ENCODE data around the gene APBA3. TPM values are rescaled to one million over a fixed set of nuclear protein-coding genes. Genes with fewer than 3 reads are reported as not detected.

The APBA3 gene
- total and polyA plus RNA-seq, 8 donors, result 6.7 to 27.1 (median 10.5) TPM

- WGBS, 2 donors, result 88 to 93% methylated on average over 20 of the region's 20 CpGs
Measured at GRCh38 chr19:3733549-3734309, 27.8 kb downstream of the APBA3 start.

GRCh38 chr19:3732108-3732507, 29.4 kb downstream of the APBA3 start:
- no peak for ATAC-seq
- H3K9me3 ChIP-seq, result no peaks in the 10 kb centered on the region

More at GRCh38 chr19:3733549-3734309, 27.8 kb downstream of the APBA3 start:
- intact Hi-C loops (cut with DNase I), result no loop called here
- DNase-seq (no peak), ATAC-seq (no peak), FAIRE-seq (no peak)
- H3K4me1 ChIP-seq, result no peaks in the 10 kb centered on the region
- TF ChIP-seq, protein P1, sequence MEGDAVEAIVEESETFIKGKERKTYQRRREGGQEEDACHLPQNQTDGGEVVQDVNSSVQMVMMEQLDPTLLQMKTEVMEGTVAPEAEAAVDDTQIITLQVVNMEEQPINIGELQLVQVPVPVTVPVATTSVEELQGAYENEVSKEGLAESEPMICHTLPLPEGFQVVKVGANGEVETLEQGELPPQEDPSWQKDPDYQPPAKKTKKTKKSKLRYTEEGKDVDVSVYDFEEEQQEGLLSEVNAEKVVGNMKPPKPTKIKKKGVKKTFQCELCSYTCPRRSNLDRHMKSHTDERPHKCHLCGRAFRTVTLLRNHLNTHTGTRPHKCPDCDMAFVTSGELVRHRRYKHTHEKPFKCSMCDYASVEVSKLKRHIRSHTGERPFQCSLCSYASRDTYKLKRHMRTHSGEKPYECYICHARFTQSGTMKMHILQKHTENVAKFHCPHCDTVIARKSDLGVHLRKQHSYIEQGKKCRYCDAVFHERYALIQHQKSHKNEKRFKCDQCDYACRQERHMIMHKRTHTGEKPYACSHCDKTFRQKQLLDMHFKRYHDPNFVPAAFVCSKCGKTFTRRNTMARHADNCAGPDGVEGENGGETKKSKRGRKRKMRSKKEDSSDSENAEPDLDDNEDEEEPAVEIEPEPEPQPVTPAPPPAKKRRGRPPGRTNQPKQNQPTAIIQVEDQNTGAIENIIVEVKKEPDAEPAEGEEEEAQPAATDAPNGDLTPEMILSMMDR (IDR thresholded peaks at IDR 0.05), result no peak
- no peak overlapping the region for H3K4me3 ChIP-seq
- H3K9me3 ChIP-seq, result no peaks in the 10 kb centered on the region
- H3K27me3 ChIP-seq, result no peaks in the 10 kb centered on the region
- peaks cover 0 to 11% (median 0%) of the 10 kb centered on the region in 3 donors for H3K36me3 ChIP-seq
- H3K27ac ChIP-seq, result no peak overlapping the region

DNA sequence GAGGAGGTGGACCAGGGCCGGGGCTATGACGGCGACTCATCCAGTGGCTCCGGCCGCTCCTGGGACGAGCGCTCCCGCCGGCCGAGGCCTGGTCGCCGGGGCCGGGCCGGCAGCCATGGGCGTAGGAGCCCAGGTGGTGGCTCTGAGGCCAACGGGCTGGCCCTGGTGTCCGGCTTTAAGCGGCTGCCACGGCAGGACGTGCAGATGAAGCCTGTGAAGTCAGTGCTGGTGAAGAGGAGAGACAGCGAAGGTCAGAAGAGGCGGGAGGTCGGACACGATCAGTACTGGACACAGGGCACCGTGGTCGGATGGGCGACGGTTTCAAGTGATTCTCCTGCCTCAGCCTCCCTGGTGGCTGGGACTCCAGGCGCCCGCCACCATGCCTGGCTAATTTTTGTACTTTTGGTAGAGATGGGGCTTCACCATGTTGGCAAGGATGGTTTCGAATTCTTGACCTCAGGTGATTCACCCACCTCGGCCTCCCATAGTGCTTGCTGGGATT, 31.0 kb downstream of the APBA3 start:
- DNase-seq (no peak), FAIRE-seq (no peak), ATAC-seq (no peak)
- TF ChIP-seq, protein P1 (IDR thresholded peaks at IDR 0.05), result no peak
- H3K36me3 ChIP-seq, result peaks cover 0 to 6% (median 0%) of the 10 kb centered on the region in 3 donors
- 96 to 98% methylated on average over 23 to 32 of the region's 32 CpGs for WGBS, 2 donors
- H3K27me3 ChIP-seq, result no peaks in the 10 kb centered on the region
- no peak overlapping the region for H3K4me3 ChIP-seq
- H3K27ac ChIP-seq, result no peak overlapping the region
- no peaks in the 10 kb centered on the region for H3K9me3 ChIP-seq
- intact Hi-C loops (cut with DNase I), result no loop called here
- peaks cover 0 to 4% (median 3%) of the 10 kb centered on the region in 3 donors for H3K4me1 ChIP-seq

More at GRCh38 chr19:3732108-3732507, 29.4 kb downstream of the APBA3 start:
- H3K4me1 ChIP-seq, result no peaks in the 10 kb centered on the region
- WGBS, 2 donors, result 89 to 98% methylated on average over 1 of the region's 1 CpG
- intact Hi-C loops (cut with DNase I), result no loop called here
- H3K27ac ChIP-seq, result no peak overlapping the region
- peaks cover 0 to 11% (median 0%) of the 10 kb centered on the region in 3 donors for H3K36me3 ChIP-seq
- no peak overlapping the region for H3K4me3 ChIP-seq
- DNase-seq (no peak), FAIRE-seq (no peak)
- H3K27me3 ChIP-seq, result no peaks in the 10 kb centered on the region
- TF ChIP-seq, protein P1 (IDR thresholded peaks at IDR 0.05), result no peak

DNA sequence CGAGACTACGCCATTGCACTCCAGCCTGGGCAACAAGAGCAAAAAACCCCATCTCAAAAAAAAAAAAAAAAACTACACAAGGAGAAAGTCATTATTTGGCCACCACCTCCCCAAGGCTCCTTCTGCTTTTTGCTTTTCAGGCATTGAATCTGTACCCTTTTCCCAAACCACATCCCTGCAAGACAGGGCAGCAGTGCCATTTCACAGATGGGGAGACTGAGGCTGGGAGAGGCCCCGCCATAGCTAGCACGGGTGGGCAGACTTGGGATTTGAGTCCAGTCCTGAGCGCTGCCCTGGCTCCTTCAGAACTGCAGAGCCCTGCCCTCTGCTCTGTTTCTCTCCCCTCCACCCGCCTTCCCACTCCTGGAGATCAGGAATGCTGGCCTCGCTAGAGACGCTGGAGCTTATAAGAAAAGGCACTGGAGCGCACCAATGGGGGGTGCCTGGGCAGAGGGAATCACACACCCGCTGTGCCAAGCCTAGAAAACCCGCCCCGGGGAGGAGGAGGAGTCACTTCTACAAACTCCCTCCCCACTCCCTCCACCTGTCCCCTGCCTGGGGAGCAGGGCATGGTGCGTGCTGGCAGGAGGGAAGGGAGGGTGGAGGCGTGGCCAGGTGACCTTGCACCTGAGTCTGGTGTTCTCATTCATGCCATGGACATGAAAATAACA, 35.7 kb downstream of the APBA3 start:
- peak overlapping the region in 2 of 4 donors; percentile 37 to 44 for H3K27ac ChIP-seq

More for the DNA sequence above, 35.7 kb downstream of the APBA3 start:
- DNase-seq (peak; percentile 80 to 95 (median 92)), FAIRE-seq (no peak), ATAC-seq (peak; percentile 71 to 84 (median 82))
- intact Hi-C loops (cut with DNase I), result no loop called here
- Histone ChIP-seq H3K4me3 (no peak overlapping the region), H3K27me3 (no peaks in the 10 kb centered on the region), H3K36me3 (no peaks in the 10 kb centered on the region), H3K4me1 (peaks cover 0 to 8% (median 4%) of the 10 kb centered on the region in 3 donors), H3K9me3 (no peaks in the 10 kb centered on the region)
- WGBS, 2 donors, result 15 to 23% methylated on average over 13 to 14 of the region's 14 CpGs
- TF ChIP-seq, protein P1 (IDR thresholded peaks at IDR 0.05), result no peak

Measured in pancreas (tissue), 10 donors.